ENCODE results near the gene KRTAP5-5.
"Not testable (repeated sequence)": the region's sequence is repeated elsewhere in the genome, so short reads cannot be mapped to it uniquely, and the experiment has no call there.

The KRTAP5-5 gene

DNA sequence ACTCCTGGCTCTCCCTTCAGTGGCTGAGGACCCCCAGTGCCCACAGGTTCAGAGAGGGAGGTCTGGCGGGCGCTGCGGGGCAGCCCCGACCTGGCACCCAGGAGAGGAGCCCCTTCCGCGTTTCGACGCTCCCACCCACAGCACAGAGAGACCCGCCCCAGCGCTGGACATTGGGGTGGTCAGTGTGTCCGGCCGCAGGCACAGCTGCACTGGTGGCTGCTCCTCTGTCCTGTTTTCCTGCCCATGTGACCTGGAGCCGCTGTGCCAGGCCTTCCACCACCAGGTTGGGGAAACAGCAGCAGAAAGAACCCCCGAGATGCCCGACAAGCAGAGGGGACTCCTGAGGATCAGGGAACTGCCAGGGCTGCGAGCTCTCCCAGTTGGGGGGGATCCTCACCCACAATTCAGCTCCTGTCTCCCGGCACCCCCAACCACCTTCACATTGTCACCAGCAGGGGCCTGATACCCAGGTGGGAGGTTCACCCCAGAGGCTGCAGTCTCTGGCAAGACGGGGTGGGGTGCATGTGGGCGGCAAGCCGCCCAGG is 13.6 kb downstream of the KRTAP5-5 start:
- DNase-seq, result no peak

DNA sequence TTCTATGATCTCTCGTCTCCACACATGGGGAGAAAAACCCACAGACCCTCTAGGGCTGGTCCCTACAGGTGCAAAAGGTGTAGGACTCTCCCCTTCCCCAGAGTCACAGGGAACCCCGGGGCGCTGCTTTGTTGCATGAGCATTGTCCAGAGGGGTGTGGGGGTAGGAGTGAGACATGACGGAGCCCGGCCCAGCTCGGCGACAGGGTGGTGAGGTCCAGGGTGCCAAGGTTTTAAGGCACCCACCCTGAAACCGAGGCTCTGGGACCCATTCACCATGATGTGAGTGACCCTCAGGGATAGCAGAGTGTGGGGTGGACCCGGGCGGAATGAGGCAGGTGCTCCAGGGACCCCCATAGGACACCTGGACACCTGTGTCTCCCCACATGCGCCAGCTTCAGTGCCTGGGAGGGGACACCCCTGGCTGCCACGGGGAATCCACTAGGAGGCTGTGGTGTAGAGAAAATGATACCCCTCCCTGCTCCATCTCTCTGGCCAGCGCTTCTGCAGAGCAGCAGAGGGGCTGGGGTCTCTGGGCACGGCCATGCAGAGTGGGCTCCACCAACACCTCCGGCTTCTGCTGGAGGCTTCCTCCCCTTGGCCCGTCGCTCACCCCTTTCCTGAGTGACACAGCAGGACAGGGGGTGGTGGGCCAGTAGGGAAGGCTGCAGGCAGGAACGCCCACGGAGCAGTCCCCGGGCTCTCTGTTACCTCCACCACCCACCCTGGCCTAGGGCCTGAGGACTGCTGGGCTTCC is 15.2 kb downstream of the KRTAP5-5 start:
- no peak for DNase-seq

DNA sequence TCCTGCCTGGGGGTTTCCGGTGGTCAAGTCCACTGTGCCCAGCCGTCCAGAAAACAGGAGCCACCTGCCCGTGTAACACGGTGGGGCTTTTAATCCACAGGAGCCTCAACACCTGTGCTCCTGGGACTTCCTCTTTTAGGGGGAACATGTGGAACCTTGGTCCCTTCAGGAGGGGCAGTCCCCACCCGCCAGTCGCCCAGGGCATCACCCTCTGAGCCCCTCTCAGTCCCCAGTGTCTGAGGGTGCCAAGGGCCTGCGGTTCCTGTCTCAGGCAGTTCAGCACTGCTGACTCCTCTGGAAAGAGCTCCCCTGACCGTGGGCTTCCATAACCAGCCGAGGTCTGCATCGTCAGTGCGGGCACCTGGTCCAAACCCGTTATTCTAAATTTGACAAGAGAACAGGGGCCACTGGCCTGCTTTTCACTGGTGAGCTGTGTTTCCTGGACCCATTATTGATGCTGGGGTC is 15.8 kb downstream of the KRTAP5-5 start:
- DNase-seq, result no peak

DNA sequence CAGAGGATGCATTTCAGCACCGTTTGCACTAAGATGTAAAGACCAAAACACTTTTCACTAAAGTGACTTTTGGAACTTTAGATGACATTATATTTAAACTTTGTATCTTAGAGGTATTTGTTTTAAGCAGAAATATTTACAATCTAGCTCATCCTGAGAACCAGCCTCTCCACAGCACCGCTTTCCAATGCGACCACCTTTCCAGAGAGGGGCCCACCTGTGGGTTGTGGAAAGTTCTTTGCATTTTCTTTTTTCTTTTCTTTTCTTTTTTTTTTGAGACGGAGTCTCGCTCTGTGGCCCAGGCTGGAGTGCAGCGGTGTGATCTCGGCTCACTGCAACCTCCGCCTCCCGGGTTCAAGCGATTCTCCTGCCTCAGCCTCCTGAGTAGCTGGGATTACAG is 17.0 kb downstream of the KRTAP5-5 start:
- not testable (repeated sequence) for DNase-seq

DNA sequence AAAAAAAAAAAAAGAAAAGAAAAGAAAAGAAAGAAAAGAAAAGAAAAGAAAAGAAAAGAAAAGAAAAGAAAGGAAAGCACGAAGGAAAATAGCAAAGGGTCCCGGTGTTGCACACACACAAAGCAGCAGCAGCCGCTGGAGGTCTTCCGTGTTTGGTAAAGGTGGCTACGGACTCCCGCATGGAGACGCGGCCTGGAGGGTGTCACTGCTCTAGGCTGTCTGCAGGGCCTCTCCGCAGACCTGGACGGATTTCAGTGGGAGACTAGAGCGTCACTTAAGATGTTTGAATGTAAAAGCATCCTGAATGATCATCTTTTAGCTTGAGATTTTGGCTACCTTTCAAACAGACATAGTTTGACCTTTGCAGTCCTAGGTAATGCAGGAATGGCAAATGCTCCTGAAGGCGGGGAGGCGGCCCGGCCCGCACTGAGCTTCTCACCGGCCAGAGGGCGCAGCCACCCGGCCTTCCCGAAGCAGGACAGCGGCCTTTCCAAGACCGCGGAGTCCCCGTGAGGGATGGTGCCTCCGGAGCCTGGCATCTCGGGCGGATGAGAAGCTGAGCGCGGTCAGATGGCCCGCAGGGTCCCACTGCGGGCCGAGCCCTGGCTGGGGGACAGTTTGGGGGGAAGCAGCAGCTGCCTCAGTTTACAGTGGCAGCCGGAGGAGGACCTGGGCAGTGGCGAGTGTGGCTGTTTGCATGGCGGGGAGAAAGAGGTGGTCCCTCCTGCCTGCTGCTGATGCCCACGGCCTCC is 18.5 kb downstream of the KRTAP5-5 start:
- DNase-seq, result no peak

DNA sequence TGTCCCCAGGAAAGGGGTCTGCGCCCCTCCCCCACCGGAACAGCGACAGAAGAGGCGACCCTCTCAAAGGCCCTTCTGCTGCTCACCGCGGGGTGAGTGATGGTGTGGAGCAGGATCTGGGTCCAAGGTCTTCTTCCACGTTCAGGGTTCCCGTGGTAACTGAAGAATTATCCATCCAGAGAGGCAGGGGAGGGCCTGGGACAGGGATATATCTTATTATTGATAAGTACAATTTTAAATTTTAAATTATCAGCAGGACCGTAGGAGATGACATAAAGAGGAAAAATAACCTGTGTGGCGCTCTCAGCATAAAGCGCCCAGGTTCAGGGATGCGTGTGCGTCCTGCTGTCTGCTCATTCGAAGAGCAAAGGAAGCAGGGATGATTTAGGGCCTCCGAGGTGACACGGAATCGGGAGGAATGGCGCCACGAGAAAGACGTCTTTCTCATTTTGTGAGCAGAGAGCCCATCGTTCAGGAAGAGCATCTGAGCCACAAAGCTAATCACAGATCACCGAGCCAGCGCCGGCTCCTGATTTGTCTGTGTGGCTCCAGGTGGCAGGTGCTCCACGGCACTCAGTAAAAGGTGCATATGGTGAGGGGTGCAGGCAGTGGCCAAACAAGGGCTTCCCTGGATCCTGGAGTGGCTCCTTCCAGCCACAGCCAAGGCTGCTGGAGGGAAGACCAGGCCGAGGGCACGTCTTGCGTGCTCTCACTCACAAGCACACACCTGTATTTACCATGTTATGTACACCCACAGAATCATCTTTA is 19.3 kb downstream of the KRTAP5-5 start:
- DNase-seq, result no peak

DNA sequence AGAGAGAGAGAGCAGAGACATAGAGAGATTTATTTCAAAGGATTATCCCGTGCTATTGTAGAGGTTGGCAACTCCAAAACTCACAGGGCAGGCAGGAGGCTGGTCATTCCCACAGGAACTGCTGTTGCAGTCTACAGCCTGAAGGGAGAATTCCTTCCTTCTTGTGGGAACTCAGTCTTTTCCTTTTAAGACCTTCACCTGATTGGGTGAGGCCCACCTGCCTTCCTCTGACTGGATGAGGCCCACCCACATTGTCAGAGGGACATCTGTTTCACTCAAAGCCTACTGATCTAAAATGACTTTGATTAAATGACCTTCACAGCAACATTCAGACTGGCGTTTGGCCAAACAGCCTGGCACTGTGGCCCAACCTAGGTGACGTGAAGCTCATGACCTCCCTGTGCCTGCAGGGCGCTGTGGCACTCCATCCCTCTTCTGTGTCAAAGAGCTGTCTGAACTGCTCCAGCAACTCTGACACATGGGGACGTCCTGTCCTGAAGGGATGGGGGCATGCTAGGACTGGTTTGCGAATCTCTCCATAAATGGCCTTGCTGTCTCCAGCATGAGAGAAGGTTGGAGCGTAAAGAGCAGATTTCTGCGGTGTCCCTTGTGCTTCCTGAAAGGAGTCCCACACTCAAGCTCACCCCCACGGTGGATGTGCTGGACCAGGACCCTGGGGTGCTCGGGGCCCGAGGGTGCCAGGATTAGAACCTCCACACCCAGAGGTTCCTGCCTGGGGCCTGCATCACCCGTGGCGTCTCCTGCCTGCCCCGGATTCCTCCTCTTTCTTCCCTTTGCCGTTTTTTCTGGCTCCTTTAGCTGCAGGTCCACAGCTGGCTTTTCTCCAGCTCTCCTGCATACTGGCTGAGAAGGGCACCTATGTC is 20.7 kb downstream of the KRTAP5-5 start:
- DNase-seq, result no peak

DNA sequence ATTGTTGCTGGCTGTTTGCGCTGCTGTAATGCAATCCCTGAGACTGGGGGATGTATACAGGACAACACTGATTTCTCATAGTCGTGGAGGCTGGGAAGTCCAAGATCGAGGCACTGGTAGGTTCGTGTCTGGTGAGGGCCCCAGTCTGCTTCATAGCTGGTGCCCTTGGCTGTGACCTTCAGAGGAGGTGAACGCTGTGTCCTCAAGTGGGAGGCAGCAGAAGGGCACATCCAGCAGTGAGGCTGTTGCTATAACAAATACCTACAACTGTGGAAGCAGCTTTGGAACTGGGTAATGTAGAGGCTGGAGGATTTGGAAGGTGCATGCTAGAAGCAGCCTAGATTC is 21.3 kb downstream of the KRTAP5-5 start:
- no peak for DNase-seq

DNA sequence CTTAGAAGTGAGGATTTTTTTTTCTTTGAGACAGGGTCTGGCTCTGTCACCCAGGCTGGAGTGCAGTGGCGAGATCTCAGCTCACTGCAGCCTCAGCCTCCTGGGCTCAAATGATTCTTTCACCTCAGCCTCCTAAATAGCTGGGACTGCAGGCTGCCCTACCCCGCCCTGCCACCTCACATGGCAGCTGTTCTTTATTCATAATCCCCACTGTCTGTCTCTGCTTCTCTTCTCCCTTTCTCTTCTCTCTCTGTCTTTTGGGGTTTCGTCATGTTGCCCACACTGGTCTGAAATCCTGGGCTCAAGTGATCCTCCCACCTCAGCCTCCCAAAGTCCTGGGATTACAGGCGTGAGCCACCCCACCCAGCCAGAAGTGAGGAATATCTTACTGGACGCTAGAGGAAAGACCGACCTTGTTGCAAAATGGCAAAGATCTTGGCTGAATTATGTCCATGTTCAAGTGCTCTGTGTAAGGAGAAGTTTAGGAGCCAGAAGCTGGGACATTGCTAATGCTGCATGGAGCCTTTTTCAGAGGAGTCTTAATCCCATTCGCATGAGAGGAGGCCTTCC is 21.9 kb downstream of the KRTAP5-5 start:
- DNase-seq, result no peak

DNA sequence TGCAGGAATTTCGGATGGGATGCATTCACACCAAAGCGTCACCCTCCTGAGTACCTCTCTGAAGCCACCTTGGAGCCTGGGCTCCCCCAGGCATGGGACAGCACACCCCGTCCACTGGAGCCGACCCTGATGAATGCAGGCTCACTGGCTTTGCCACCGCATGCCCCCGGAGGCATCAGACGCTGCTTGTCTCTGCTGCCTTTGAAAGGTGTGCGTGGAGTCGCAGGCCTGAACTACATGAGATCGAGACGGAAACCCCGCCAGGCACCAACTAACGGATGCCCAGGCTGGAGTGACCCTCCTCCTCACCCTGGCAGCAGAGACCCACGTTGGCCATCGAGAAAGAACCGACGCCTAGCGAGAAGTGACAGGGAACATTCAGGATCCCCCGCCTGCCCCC is 22.5 kb downstream of the KRTAP5-5 start:
- DNase-seq, result no peak

DNA sequence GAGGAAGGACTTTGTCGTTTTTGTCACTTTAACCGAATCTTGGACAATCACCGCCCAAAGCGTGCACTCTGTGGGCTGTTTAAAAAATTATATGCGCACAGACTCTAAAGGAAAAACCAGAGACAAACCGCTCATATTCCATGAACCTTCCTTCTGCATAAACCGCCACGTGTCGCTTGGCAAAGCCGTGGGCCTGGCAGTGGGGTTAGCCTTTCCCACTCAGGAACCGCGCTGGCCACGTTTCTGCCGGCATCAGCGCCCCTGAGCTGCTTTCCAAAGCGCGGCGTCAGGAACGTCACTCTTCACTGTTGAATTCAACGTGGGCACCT is 22.8 kb downstream of the KRTAP5-5 start:
- DNase-seq, result no peak

DNA sequence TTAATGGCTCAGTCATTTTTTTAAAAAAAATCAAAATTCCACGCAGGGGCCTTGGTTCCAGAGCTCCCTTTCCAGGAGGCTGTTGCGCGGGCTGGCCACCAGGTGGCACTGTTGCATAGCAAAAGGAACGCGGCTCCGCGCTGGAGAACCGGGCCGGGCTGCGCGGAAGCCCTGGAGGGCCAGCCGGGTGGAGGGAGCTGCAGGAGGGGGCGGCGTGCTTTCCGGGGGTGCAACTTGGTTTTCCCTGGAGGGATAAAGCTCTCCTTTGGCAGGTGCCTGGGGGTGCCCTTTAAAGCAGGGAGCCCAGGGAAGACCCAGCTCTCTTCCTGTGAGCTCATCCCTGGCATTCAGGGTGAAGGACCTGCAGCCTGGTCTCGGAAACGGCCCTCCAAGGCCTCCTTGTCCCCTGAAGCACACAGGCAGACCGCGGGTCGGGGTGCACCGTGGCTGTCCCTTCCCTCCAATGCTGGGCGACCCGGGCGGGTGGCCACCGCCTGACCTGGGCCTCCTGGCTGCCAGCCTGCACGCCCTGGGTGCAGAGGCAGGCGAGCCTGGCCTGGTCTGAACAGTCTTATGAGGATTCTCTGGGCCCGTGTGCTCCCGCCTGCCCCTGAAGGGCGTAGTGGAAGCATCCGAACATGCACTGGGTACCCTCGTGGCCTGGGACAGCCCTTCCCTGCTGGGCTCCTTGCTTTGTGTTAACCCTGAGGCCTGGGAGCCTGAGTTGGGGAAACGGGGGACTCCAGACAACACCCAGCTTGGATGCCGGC is 23.4 kb downstream of the KRTAP5-5 start:
- DNase-seq, result no peak

DNA sequence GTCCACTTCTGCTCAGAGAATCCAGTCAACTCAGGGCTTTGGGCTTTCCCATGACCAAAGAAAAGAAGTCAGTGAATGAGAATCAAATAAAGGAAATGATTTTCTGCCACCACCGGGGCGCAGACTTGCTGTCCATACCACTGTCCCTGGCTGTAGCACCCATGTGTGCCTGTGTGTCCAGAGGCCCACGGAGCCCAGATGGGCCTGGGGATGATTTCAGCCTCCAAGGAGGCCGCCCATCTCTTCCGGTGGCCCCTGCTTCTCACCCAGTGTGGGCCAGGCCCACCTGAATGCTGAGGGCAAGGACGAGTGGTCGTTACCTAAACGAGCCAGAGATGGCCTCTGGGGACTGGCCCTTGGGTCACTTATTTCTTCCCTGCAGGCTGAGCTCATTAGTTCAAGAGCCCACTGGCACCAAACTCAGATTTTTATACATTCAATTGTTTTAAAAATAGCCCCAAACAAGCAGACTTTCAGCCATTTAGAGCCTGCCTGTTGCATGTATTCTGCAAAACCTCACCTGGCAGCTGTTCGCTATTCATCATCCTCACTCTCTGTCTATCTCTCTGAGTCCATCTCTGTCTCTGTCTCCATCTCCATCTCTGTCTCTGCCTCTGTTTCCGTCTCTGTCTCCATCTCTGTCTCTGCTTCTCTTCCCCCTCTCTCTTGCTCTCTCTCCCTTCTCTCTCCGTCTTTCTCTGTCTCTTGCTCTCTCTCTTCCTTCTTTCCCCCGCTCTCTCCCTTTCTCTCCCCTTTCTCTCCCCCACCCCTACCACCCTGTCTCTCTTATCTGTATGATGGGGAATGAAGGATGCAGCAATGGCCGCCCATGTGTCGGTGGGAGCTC is 24.2 kb downstream of the KRTAP5-5 start:
- no peak for DNase-seq

DNA sequence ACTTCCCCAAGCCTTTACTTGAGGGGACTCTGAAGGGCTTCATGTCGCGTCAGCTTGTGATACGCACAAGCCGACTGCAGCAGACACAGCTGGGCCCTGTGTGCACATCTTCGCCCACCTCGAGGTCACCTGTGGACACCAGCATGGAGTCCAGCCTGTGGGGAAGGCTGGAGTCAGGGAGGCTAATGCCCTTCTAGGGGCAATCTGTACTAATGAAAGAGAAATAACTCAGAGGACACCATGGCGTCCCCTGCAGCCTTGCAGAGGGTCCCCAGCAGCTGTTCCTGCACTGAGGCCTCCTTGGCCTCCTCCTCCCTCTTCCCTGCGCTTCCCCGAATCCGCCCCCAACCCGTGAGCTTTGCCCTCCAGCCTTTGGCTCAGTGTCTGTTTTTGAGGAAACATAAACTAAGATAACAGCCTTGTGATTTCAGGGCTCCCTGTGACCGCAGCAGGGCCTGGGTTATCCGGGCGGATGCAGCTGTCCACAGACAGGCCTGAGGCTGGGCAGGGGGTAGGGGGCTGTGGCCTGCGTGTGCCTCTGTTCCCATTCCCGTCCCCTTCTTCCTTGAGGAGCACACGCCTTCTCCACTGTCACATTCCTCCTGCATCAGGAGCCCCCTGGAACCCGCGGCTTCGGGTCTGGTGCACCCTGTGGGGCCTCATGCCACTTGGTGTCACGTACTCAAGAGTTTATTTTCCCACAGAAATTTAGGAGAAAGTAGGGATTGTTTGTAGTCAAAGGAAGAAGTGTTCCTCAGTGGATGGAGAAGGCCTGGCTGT is 25.0 kb downstream of the KRTAP5-5 start:
- DNase-seq, result no peak

DNA sequence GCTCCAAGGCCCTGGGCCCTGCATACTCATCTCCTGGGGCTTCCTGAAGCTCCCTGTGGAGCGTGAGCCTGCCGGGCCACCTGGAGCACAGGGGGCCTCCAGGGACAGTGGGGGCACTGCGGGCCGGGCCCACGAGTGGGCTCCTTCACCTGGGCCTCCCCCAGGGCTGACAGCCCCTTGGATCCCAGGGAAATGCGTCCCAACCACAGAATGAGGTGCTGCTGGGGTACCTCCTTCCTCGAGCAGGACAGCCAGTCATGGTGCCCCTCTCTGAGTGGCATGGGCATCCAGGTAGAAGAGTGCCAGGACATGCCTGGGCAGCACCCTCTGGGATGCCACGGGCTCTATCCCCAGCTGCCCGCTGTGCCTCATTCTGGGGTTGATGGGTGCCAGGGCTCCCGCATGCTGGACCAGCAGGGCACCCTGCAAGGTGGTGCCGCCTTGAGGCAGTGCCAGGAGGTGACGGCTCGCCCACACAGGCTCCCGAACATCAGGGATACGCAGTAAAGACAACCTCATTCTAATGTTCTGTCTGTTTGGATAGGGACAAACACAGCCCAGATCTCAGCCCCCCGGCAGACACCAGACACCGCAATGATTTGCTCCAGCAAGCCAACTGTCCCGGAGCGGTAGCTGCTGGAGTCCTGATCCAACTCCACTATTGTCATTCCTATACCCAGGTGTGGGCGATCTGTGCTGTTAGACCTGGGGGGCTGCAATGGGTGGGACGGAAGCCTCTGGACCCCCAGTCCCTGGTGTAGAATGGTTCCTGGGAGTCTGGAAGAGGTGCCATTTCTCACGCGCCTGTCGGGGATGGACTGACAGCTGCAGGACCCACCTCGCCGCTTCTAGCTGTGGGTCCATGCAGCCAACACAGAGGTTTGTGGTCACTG is 25.8 kb downstream of the KRTAP5-5 start:
- no peak for DNase-seq

DNA sequence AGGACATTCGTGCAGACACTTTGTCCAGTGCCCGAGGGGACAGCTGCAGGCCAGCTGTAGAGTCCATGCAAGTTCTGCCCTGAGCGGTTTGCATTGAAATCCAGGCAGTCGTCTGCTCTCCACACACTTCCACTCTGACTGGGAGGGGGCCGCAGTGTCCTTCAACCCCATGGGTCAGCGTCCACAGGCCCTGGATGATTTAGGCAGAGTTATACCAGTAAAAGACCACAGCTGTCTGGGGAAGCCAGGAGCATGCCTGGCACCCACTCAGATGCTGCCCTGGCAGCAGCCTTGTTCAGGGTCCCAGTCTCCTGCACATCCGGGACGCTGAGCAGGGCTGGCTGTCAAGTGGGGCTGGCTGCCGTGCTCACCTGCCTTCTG is 26.5 kb downstream of the KRTAP5-5 start:
- DNase-seq, result no peak

DNA sequence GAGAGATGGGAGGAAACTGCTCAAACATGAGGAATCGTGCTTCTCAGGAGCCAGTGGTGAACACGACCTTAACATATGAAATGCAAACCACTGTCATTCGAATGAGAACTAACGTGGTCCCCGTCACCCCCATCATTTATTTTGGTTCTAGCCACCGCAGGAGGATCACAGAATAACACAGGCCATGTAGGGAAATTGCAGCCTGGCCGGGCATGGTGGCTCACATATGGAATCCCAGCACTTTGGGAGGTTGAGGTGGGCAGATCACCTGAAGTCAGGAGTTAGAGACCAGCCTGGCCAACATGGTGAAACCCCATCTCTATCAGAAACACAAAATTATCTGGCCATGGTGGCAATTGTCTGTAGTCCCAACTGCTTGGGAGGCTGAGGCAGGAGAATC is 27.1 kb downstream of the KRTAP5-5 start:
- no peak for DNase-seq

DNA sequence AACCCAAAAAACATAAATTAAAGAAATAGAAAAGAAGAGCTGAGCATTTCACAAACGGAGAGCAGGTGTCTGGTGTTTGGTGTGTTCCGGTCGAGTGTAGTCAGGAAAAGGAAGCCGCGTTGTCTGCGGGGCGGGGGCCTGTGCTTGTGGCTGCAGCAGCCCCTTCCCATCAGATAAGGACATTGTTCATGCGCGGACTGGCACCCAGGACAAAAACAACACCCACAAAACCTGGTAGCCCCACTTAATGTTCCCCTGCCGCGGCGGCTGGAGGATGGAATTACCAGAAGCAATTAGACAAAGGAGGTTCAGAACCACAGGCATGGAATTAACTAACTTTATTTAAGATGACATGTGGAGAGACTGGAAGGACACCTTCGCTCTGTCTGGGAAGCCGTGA is 29.9 kb downstream of the KRTAP5-5 start:
- no peak for DNase-seq

All from DMS79 (cell line).